GM12872 (cell line): ENCODE data around the gene SQSTM1.

Experiments used
- TF ChIP-seq, protein P1 (sequence below): IDR thresholded peaks from 3 replicates; pipeline ENCODE4 v1.5.1; 2011; ENCODE audit warnings: low read depth, mild to moderate bottlenecking, low read length, moderate library complexity; ENCODE audit not compliant: insufficient read depth

Gene SQSTM1

DNA sequence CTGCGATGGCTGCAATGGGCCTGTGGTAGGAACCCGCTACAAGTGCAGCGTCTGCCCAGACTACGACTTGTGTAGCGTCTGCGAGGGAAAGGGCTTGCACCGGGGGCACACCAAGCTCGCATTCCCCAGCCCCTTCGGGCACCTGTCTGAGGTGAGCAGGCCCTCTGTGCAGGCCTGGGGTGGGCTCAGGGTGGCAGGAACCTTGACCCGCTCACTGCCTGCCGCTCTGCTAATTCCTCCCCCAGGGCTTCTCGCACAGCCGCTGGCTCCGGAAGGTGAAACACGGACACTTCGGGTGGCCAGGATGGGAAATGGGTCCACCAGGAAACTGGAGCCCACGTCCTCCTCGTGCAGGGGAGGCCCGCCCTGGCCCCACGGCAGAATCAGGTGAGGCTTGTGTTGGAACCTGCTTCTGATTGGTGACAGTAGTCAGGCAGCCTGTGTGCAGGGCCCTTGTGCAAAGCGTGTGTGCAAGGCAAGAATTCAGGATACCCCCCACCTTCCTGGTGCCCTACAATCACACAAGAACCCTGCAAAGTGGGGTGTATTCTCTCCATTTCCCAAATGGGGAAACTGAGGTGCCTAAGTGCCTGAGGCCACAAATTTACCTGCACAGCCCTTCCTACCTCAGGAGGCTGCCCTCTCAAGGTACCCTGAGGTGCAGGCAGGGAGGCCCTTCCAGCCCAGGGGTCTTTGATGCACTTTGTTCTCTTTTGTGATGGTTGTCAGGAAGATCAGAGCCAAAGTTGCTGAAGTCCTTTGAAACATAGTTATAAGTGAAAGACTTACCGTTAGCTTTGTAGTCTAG is 3.4 kb downstream of the SQSTM1 start:
- TF ChIP-seq, protein P1, sequence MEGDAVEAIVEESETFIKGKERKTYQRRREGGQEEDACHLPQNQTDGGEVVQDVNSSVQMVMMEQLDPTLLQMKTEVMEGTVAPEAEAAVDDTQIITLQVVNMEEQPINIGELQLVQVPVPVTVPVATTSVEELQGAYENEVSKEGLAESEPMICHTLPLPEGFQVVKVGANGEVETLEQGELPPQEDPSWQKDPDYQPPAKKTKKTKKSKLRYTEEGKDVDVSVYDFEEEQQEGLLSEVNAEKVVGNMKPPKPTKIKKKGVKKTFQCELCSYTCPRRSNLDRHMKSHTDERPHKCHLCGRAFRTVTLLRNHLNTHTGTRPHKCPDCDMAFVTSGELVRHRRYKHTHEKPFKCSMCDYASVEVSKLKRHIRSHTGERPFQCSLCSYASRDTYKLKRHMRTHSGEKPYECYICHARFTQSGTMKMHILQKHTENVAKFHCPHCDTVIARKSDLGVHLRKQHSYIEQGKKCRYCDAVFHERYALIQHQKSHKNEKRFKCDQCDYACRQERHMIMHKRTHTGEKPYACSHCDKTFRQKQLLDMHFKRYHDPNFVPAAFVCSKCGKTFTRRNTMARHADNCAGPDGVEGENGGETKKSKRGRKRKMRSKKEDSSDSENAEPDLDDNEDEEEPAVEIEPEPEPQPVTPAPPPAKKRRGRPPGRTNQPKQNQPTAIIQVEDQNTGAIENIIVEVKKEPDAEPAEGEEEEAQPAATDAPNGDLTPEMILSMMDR, result no peak

DNA sequence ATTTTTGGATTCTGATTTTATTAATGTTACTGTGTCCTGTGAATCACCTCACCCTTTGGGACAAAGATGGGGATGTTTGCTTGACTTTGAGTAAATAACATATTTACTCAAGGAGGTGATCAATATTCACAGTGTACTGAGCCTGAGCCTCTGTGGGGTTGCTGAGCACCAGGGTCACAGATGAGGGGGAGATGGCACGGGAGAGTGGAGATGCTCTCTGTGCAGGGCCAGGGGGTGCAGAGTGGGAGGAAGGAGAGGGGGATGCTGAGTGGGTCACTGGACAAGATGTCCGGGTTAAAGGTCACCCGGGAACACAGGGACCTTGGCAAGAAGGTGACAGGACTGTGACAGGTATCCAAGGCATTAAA is 4.0 kb downstream of the SQSTM1 start:
- TF ChIP-seq, protein P1, result no peak

DNA sequence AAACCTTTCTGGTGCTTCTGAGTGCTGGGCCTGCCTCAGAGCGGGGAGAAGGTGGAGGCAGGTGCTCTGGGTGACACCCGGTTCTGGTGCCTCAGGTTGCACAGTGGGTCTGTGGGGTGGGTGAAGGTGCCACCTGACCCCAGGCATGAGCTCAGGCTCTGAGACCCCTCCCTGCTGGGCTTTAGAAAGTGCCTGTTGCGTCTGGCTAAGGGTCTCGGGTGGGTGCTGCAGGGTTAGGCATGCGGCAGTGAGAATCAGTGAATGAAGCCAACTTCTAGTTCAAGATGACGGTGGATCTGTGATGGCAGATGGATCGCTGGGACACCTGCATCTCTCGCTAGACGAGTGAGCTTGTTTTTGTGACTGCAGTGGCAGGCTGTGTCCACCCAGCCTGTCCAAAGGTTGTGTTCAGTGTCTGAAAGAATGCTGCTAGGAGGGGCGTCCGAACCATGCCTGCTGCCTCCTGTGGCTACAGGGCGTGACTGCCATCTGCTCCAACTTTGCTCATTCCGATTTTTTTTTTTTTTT is 5.0 kb downstream of the SQSTM1 start:
- TF ChIP-seq, protein P1, result no peak

DNA sequence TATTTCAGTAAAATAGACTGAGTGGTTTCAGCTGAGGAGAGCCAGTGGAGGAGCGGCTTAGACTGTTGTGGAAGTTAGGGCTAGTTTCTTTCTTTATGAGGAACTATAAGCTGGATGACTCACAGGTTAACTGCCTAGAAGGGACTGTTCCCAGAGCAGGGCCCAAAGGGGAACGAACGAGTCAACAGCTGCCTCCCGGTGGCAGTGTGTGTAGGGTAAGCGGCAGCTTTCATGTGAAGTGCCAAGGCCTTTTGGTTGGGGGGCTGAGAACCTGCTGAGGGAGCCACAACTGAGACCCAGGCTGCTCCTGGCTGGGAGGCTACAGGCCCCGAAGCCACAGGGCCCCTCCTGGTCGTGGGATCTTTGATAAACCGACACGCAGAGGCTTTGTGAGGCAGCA is 7.0 kb downstream of the SQSTM1 start:
- TF ChIP-seq, protein P1, result no peak

DNA sequence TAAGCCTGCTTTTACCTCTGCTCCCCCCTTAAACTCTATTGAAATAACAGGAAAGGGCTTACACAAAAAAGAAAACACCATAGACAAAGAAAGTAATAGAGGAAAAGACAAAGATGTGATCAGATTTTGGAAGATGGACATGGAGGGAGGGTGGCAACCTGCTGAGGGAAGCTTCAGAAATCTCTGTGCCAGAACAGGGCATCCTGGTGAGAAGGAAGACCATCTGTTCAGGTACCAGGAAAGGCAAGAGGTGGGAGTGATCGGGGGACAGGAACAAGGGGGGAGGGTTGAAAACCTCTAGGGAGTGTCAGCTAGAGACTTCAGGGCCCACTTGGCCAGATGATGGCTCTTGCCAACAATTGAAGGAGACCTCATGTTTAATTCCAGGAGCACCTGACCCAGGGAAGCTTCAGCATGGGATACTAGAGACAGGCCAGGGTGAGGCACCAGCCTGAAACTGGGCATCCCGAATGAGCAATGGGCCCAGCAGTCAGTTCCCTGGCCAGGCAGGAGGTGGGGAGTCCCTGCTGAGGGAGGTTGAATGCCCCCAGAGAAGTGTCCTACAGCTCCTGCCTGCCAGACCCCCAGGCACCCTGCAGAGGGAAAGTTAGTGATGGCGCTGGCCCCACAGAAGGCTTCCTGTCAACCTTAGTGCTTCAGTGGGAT is 8.2 kb downstream of the SQSTM1 start:
- TF ChIP-seq, protein P1, result no peak

DNA sequence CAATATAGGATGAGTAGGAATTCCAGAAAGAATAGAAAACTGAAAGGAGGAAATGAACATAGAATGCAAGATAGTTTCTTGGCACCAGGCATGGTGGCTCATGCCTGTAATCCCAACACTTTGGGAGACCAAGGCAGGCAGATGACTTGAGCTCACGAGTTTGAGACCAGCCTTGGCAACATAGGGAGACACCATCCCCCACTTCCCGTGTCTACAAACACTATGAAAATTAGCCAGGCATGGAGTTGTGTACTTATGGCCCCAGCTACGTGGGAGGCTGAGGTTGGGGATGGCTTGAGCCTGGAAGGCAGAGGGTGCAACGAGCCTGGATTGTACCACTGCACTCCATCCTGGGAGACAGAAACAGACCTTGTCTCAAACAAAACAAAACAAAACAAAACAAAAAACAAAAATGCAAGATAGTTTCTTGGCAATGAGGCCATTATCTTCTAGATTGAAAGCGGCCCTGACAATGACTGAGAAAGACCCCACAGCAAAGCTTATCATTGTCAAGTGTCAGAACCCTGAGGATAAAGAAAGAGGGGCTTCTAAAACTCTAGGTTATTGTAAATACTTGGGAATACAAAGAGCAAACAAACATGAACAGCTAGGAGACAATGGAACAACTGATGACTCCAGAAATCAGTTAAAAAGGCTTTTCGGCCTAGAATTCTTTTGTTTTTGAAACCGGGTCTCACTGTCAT is 9.2 kb downstream of the SQSTM1 start:
- TF ChIP-seq, protein P1, result no peak
